K562 (cell line): ENCODE measurements around the gene SRMS. TPM values are rescaled to one million over a fixed set of nuclear protein-coding genes. Genes with fewer than 3 reads are reported as not detected.

Source experiments
- HMG20A ChIP-seq: fragments of 450-650 bp; formaldehyde crosslinking; conservative IDR thresholded peaks from 2 replicates; pipeline ENCODE4 v1.4.0; 2020; ENCODE audit warnings: mild to moderate bottlenecking, mixed read lengths
- PRPF4 ChIP-seq: fragments of 200-400 bp; formaldehyde crosslinking; IDR thresholded peaks from one replicate; pipeline ENCODE4 v1.6.1; 2017; ENCODE audit warnings: low read length, low read depth, mild to moderate bottlenecking; ENCODE audit not compliant: insufficient read depth, poor library complexity, severe bottlenecking
- SOX6 ChIP-seq: fragments of 450-650 bp; IDR thresholded peaks from 2 replicates; pipeline ENCODE4 v1.6.1; 2014; ENCODE audit warnings: mild to moderate bottlenecking
- polyA plus RNA-seq, 8 experiments: library from polyadenylated mRNA; depleted of rRNA in 4 of 8; stranded (reverse) in 5 of 8; unstranded in 3 of 8; fragments of >200 nt; fragmentation: Nextera tagmentation in 2 of 8; fragmentation: Illumina TruSeq in 1 of 8; extraction: Ambion mirVana in 2 of 8; extraction: Trizol in 1 of 8; gene quantifications; 2 replicates each; pipeline versions ENCODE4 v1.2.1 to v1.2.3, GENCODE V29; 2011 to 2014; ENCODE audit warnings: inconsistent platforms in 1 of 8, missing spikeins in 1 of 8
- total RNA-seq, 7 experiments: library from RNA; depleted of rRNA in 6 of 7; stranded (reverse); fragments of >200 nt in 6 of 7; fragmentation: Illumina TruSeq in 2 of 7; extraction: Trizol in 2 of 7; gene quantifications; 2 replicates each; pipeline versions ENCODE4 v1.2.1 to v1.2.3, GENCODE V29; 2011 to 2021; ENCODE audit warnings: low replicate concordance in 1 of 7
- TF ChIP-seq, protein P1 (sequence below), 2 experiments: fragments of 450-650 bp in 1 of 2; sonication (generic) in 1 of 2; formaldehyde crosslinking in 1 of 2; IDR thresholded peaks; 2 replicates each; pipeline versions ENCODE4 v1.7.1 to v1.9.0; 2016 to 2022; ENCODE audit warnings: inconsistent platforms in 1 of 2, mild to moderate bottlenecking in 1 of 2, missing genetic modification reagents in 1 of 2
- TF ChIP-seq, protein P2 (sequence below): fragments of 250-450 bp; sonication (Bioruptor Pico); IDR thresholded peaks from 2 replicates; pipeline ENCODE4 v1.9.0; 2021; ENCODE audit warnings: mild to moderate bottlenecking, inconsistent platforms
- TF ChIP-seq, protein P3 (sequence below): sonication (generic); formaldehyde crosslinking; IDR thresholded peaks from 2 replicates; pipeline ENCODE4 v1.8.1; 2023; ENCODE audit warnings: mild to moderate bottlenecking, missing genetic modification reagents
- TF ChIP-seq, protein P4 (sequence below): fragments of 250-450 bp; sonication (Bioruptor Pico); IDR thresholded peaks from 2 replicates; pipeline ENCODE4 v1.4.0; 2020; ENCODE audit warnings: mild to moderate bottlenecking
- TF ChIP-seq, protein P5 (sequence below), 2 experiments: fragments of 450-650 bp in 1 of 2; sonication (generic) in 1 of 2; formaldehyde crosslinking in 1 of 2; IDR thresholded peaks in 1 of 2; conservative IDR thresholded peaks in 1 of 2; 2 replicates each; pipeline versions ENCODE4 v1.6.1 to v1.8.1; 2016 to 2023; ENCODE audit warnings: mild to moderate bottlenecking in 2 of 2, moderate library complexity in 2 of 2, inconsistent platforms in 1 of 2, missing genetic modification reagents in 1 of 2

Gene SRMS
- total and polyA plus RNA-seq, 9 of the 15 experiments (the other 6 are each of a cell fraction or from before 2014, with no cell fraction given), result 0.07 TPM; not detected in 8

DNA sequence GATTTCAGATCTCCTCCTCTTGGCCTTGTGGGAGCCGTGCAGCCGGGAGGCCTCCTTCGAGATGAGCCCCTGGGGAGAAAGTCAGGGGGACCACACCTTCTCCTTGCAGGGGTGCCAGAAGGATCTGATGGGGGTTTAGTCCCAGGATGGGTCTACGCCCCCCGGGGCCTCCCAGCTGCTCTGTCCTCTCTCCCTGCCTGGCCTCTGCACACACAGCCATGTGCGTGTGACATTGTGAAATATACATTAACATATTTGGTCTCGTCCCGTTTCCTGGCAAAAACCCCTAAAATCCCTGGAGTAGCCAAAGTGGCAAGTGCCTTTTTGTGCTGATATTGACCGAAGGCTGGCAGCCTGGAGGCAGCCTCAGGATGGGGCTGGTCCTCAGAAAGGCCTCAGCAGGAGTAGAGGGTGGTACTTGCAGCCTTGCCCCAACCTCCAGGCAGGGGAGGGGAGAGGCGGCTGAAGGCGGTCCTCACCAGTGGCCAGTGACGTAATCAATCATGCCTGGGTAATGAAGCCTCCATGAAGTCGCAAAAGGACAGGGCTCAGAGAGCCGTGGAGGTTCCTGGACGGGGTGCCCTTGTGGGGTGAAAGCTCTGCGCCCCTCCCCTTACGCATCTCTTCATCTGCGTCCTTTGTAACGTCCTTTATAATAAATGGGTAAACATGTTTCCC lies 31.6 kb upstream of the SRMS start (continued):
- TF ChIP-seq, protein P1, sequence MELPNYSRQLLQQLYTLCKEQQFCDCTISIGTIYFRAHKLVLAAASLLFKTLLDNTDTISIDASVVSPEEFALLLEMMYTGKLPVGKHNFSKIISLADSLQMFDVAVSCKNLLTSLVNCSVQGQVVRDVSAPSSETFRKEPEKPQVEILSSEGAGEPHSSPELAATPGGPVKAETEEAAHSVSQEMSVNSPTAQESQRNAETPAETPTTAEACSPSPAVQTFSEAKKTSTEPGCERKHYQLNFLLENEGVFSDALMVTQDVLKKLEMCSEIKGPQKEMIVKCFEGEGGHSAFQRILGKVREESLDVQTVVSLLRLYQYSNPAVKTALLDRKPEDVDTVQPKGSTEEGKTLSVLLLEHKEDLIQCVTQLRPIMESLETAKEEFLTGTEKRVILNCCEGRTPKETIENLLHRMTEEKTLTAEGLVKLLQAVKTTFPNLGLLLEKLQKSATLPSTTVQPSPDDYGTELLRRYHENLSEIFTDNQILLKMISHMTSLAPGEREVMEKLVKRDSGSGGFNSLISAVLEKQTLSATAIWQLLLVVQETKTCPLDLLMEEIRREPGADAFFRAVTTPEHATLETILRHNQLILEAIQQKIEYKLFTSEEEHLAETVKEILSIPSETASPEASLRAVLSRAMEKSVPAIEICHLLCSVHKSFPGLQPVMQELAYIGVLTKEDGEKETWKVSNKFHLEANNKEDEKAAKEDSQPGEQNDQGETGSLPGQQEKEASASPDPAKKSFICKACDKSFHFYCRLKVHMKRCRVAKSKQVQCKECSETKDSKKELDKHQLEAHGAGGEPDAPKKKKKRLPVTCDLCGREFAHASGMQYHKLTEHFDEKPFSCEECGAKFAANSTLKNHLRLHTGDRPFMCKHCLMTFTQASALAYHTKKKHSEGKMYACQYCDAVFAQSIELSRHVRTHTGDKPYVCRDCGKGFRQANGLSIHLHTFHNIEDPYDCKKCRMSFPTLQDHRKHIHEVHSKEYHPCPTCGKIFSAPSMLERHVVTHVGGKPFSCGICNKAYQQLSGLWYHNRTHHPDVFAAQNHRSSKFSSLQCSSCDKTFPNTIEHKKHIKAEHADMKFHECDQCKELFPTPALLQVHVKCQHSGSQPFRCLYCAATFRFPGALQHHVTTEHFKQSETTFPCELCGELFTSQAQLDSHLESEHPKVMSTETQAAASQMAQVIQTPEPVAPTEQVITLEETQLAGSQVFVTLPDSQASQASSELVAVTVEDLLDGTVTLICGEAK (IDR thresholded peaks at IDR 0.05), result no peak
- TF ChIP-seq, protein P1 (CRISPR knock-in tag; IDR thresholded peaks at IDR 0.05), result no peak
- TF ChIP-seq, protein P2, sequence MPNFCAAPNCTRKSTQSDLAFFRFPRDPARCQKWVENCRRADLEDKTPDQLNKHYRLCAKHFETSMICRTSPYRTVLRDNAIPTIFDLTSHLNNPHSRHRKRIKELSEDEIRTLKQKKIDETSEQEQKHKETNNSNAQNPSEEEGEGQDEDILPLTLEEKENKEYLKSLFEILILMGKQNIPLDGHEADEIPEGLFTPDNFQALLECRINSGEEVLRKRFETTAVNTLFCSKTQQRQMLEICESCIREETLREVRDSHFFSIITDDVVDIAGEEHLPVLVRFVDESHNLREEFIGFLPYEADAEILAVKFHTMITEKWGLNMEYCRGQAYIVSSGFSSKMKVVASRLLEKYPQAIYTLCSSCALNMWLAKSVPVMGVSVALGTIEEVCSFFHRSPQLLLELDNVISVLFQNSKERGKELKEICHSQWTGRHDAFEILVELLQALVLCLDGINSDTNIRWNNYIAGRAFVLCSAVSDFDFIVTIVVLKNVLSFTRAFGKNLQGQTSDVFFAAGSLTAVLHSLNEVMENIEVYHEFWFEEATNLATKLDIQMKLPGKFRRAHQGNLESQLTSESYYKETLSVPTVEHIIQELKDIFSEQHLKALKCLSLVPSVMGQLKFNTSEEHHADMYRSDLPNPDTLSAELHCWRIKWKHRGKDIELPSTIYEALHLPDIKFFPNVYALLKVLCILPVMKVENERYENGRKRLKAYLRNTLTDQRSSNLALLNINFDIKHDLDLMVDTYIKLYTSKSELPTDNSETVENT (CRISPR knock-in tag), result no peak
- TF ChIP-seq SOX6, result no peak
- TF ChIP-seq, protein P3, sequence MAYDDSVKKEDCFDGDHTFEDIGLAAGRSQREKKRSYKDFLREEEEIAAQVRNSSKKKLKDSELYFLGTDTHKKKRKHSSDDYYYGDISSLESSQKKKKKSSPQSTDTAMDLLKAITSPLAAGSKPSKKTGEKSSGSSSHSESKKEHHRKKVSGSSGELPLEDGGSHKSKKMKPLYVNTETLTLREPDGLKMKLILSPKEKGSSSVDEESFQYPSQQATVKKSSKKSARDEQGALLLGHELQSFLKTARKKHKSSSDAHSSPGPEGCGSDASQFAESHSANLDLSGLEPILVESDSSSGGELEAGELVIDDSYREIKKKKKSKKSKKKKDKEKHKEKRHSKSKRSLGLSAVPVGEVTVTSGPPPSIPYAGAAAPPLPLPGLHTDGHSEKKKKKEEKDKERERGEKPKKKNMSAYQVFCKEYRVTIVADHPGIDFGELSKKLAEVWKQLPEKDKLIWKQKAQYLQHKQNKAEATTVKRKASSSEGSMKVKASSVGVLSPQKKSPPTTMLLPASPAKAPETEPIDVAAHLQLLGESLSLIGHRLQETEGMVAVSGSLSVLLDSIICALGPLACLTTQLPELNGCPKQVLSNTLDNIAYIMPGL (CRISPR knock-in tag), result no peak
- TF ChIP-seq HMG20A (CRISPR knock-in tag), result no peak
- TF ChIP-seq, protein P4, sequence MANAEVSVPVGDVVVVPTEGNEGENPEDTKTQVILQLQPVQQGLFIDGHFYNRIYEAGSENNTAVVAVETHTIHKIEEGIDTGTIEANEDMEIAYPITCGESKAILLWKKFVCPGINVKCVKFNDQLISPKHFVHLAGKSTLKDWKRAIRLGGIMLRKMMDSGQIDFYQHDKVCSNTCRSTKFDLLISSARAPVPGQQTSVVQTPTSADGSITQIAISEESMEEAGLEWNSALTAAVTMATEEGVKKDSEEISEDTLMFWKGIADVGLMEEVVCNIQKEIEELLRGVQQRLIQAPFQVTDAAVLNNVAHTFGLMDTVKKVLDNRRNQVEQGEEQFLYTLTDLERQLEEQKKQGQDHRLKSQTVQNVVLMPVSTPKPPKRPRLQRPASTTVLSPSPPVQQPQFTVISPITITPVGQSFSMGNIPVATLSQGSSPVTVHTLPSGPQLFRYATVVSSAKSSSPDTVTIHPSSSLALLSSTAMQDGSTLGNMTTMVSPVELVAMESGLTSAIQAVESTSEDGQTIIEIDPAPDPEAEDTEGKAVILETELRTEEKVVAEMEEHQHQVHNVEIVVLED, result no peak
- TF ChIP-seq, protein P5, sequence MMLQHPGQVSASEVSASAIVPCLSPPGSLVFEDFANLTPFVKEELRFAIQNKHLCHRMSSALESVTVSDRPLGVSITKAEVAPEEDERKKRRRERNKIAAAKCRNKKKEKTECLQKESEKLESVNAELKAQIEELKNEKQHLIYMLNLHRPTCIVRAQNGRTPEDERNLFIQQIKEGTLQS (IDR thresholded peaks at IDR 0.05), result peak; percentile 81
- TF ChIP-seq, protein P5 (CRISPR knock-in tag; conservative IDR thresholded peaks at IDR 0.05), result no peak
- no peak for TF ChIP-seq PRPF4
